GM12875 (cell line): Measurements from ENCODE around the gene PRG2.
"Not testable (repeated sequence)": the region's sequence is repeated elsewhere in the genome, so short reads cannot be mapped to it uniquely, and the experiment has no call there.

Source experiments
- H3K4me3 ChIP-seq: one replicate; pipeline ENCODE4 v1.5.1; 2011; ENCODE audit warnings: low read depth, low read length, control low read depth
- CTCF ChIP-seq: IDR thresholded peaks from 2 replicates; pipeline ENCODE4 v1.5.1; 2011; ENCODE audit warnings: low read depth, mild to moderate bottlenecking, control low read depth, inconsistent platforms, low read length, moderate library complexity, borderline replicate concordance; ENCODE audit not compliant: insufficient read depth

Gene PRG2

GRCh38 chr11:57407941-57408475 is 17.6 kb upstream of the PRG2 start:
- TF ChIP-seq CTCF = no peak
- no peak overlapping the region for H3K4me3 ChIP-seq

GRCh38 chr11:57407010-57407920 is 16.8 kb upstream of the PRG2 start:
- no peak overlapping the region for H3K4me3 ChIP-seq
- no peak for TF ChIP-seq CTCF

GRCh38 chr11:57406337-57406904 is 16.0 kb upstream of the PRG2 start:
- TF ChIP-seq CTCF = no peak
- no peak overlapping the region for H3K4me3 ChIP-seq

- TF ChIP-seq CTCF = no peak
- no peak overlapping the region for H3K4me3 ChIP-seq
Observed at GRCh38 chr11:57405271-57405860, 14.9 kb upstream of the PRG2 start.

- H3K4me3 ChIP-seq = no peak overlapping the region
- TF ChIP-seq CTCF = no peak
Observed at GRCh38 chr11:57403802-57404147, 13.3 kb upstream of the PRG2 start.

GRCh38 chr11:57403003-57403801 is 12.8 kb upstream of the PRG2 start:
- not testable (repeated sequence) for H3K4me3 ChIP-seq
